ENCODE data around the gene MMP2.

Gene MMP2

GRCh38 chr16:55500530-55501011 is 21.6 kb downstream of the MMP2 start:
- no peak overlapping the region for H3K27ac ChIP-seq
- no peak for TF ChIP-seq CTCF (conservative IDR thresholded peaks at IDR 0.05)
- TF ChIP-seq ZFX (IDR thresholded peaks at IDR 0.05), result no peak

GRCh38 chr16:55501549-55502322 is 22.7 kb downstream of the MMP2 start:
- TF ChIP-seq ZFX (IDR thresholded peaks at IDR 0.05) (no peak), CTCF (conservative IDR thresholded peaks at IDR 0.05) (peak; percentile 35)
- no peak overlapping the region for H3K27ac ChIP-seq

- TF ChIP-seq CTCF (conservative IDR thresholded peaks at IDR 0.05) (0 out of 2 replicates have a peak, but pooled peaks have one; percentile 5), ZFX (IDR thresholded peaks at IDR 0.05) (no peak)
- H3K27ac ChIP-seq, result peak overlapping the region; percentile 3; the same call in 1 of the 2 replicates
Measured at GRCh38 chr16:55502801-55503366, 23.9 kb downstream of the MMP2 start.

- TF ChIP-seq CTCF (conservative IDR thresholded peaks at IDR 0.05) (no peak), ZFX (IDR thresholded peaks at IDR 0.05) (no peak)
- no peak overlapping the region for H3K27ac ChIP-seq
Measured at GRCh38 chr16:55503726-55504550, 24.9 kb downstream of the MMP2 start.

GRCh38 chr16:55505333-55506015 is 26.5 kb downstream of the MMP2 start:
- TF ChIP-seq ZFX (IDR thresholded peaks at IDR 0.05) (no peak), CTCF (conservative IDR thresholded peaks at IDR 0.05) (no peak)
- no peak overlapping the region for H3K27ac ChIP-seq

GRCh38 chr16:55506083-55506482 is 27.1 kb downstream of the MMP2 start:
- TF ChIP-seq ZFX (IDR thresholded peaks at IDR 0.05), result no peak
- no peak for TF ChIP-seq CTCF (conservative IDR thresholded peaks at IDR 0.05)
- H3K27ac ChIP-seq, result no peak overlapping the region

Measured in C4-2B (cell line).